ENCODE measurements around the gene PKIB.

The PKIB gene

GRCh38 chr6:122709922-122710512 is 99.8 kb downstream of the PKIB start:
- no peak overlapping the region for H3K4me3 ChIP-seq (ENCODE audit: control insufficient read depth, low read depth, low read length)
- no peak for DNase-seq (ENCODE audit: low read depth)
- TF ChIP-seq CTCF (conservative IDR thresholded peaks at IDR 0.05; ENCODE audit: control insufficient read depth, insufficient read depth, low read depth, low read length), result no peak

GRCh38 chr6:122710908-122711635 is 100.9 kb downstream of the PKIB start:
- no peak for DNase-seq (ENCODE audit: low read depth)
- H3K4me3 ChIP-seq (ENCODE audit: control insufficient read depth, low read depth, low read length), result no peak overlapping the region
- TF ChIP-seq CTCF (conservative IDR thresholded peaks at IDR 0.05; ENCODE audit: control insufficient read depth, insufficient read depth, low read depth, low read length), result no peak

GRCh38 chr6:122712093-122712447 is 101.9 kb downstream of the PKIB start:
- no peak for TF ChIP-seq CTCF (conservative IDR thresholded peaks at IDR 0.05; ENCODE audit: control insufficient read depth, insufficient read depth, low read depth, low read length)
- peak; percentile 15 for DNase-seq (ENCODE audit: low read depth)
- no peak overlapping the region for H3K4me3 ChIP-seq (ENCODE audit: control insufficient read depth, low read depth, low read length)

GRCh38 chr6:122712448-122713137 is 102.4 kb downstream of the PKIB start:
- peak; percentile 75 for DNase-seq (ENCODE audit: low read depth)
- no peak overlapping the region for H3K4me3 ChIP-seq (ENCODE audit: control insufficient read depth, low read depth, low read length)

GRCh38 chr6:122713138-122713537 is 102.9 kb downstream of the PKIB start:
- DNase-seq (ENCODE audit: low read depth), result no peak
- no peak overlapping the region for H3K4me3 ChIP-seq (ENCODE audit: control insufficient read depth, low read depth, low read length)
- TF ChIP-seq CTCF (conservative IDR thresholded peaks at IDR 0.05; ENCODE audit: control insufficient read depth, insufficient read depth, low read depth, low read length), result no peak

More at GRCh38 chr6:122712448-122713137, 102.4 kb downstream of the PKIB start:
- TF ChIP-seq CTCF (conservative IDR thresholded peaks at IDR 0.05; ENCODE audit: control insufficient read depth, insufficient read depth, low read depth, low read length), result no peak

GRCh38 chr6:122714059-122714458 is 103.9 kb downstream of the PKIB start:
- DNase-seq (ENCODE audit: low read depth), result no peak
- TF ChIP-seq CTCF (conservative IDR thresholded peaks at IDR 0.05; ENCODE audit: control insufficient read depth, insufficient read depth, low read depth, low read length), result no peak
- H3K4me3 ChIP-seq (ENCODE audit: control insufficient read depth, low read depth, low read length), result no peak overlapping the region

All from fibroblast of mammary gland (primary cell).